Stimulated activated CD8-positive, alpha-beta memory T cell treated with anti-CD3 and anti-CD28 coated beads, Interleukin-15, amount 100 ng/mL, for 4 hours (primary cell): ENCODE measurements around the gene FOXN4.
"Not testable (repeated sequence)": the region's sequence is repeated elsewhere in the genome, so short reads cannot be mapped to it uniquely, and the experiment has no call there.

Experiments used
- DNase-seq, 2 donors: peaks; one replicate each; pipeline ENCODE4 v3.0.0-alpha.2; 2020; ENCODE audit warnings: low read depth in 2 of 2

FOXN4 gene, protein sequence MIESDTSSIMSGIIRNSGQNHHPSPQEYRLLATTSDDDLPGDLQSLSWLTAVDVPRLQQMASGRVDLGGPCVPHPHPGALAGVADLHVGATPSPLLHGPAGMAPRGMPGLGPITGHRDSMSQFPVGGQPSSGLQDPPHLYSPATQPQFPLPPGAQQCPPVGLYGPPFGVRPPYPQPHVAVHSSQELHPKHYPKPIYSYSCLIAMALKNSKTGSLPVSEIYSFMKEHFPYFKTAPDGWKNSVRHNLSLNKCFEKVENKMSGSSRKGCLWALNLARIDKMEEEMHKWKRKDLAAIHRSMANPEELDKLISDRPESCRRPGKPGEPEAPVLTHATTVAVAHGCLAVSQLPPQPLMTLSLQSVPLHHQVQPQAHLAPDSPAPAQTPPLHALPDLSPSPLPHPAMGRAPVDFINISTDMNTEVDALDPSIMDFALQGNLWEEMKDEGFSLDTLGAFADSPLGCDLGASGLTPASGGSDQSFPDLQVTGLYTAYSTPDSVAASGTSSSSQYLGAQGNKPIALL

DNA sequence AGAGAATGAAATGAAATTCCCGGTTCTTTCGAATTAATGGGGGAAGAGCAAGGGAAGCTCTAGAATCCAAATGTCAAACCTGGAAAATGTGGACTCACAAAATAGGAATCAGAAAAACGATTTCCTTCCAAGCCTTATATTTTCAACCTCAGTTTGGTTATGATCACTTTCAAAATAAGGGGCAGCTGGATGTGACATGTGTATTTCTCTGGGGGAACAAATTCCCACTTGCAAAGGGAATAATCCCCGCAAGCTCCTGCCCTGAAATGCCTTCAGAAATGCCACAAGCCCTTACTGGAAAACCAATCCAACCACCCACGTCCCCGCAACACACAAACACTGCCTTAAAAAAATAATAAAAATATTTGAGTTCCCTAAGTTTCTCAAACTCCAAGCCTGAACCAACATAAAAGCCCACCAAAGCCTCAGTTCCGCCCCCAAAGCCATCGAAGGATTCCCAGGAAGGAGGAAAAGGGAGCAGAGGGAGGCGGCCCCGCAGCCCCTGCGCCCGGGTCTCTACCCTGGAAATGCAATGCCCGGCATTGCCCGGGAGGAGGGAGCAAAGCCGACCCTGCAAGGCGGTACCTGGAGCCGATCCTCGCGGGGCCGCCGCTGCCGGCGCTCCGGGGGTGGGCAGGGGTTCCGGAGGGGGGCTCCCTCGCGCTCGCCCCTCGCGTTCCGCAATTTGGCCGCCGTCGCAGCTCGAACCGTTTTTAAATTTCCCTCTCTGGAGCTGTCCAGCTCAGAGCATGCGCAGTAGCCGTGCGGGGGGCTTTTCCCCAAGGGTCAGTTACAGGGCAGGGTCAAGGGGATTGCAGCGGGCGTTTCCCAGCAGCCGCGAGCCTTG is at the start of gene FOXN4:
Gene FOXN4, minus strand, starts transcription at position 751 of the 847 bp plus-strand sequence. CDS start 963 bp downstream, outside the sequence.
- DNase-seq, result no peak

DNA sequence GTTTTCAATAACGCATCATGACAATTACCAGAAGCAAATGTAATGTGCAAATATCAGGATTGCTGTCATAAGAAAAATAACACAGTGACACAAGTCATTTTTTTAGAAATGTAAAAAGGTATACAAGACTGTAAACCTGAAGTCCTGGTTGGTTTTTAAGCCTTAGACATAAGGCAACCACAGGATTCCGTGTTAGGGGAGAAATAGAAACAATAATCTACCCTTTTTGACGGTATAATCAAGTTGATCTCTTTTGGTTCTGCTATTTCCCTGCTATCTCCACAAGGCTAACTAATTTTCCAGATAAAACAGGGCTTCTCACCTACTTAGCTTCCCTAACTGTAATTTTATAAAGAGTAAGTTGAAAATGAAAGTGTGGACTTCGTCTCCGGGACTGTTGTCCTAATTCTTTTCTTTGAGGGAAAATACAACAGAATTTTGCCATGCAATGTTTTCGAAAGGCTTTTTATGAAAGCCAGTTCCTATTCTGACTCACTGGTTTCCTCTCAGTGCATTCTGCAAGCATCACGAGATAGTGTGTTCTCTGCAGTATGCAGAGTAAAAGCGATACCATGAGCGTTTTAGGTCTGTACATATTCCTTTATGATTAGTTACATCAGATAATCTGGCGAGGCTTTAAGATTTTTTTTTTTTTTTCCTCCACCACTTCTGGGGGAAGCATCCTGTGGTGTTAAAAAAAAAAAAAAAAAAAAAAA is 49.2 kb upstream of the FOXN4 start:
- DNase-seq, result no peak

DNA sequence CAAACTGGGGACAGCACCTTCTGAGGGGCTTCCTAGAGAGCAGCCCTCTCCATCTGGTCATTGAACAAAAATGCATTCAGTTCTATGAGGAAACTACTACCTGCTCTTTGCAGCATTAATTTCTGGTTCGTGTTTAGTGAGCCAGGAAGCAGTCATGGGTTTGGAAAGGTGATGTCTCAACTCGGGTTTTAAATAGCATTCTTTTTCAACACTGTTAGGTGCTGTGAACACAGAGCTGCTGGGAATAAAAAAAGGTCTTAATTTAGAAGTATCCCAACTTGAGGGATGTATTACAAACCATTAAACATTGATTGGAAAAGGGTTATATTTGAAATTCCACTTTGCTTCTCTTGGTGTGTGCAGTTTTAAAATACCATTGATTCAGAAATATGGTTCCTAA is 47.9 kb upstream of the FOXN4 start:
- DNase-seq, result no peak

DNA sequence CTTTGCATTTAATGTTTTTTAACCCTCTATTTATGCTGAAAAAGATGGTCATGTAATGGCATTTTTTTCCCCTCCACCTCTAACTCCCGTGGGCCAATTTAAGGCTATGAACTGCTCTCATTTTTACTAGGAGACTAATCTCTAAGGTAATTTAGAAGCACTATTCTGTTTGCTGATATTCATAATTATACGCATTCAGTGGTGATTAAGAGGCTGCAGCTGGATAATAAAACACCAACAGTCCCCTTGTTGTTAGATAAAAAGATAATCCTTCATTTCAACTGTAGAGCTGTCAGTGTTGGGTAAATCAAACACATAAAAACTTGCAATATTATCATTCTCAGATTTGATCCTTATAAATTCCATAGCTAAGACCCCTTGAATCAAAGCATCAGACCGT is 47.5 kb upstream of the FOXN4 start:
- no peak for DNase-seq

DNA sequence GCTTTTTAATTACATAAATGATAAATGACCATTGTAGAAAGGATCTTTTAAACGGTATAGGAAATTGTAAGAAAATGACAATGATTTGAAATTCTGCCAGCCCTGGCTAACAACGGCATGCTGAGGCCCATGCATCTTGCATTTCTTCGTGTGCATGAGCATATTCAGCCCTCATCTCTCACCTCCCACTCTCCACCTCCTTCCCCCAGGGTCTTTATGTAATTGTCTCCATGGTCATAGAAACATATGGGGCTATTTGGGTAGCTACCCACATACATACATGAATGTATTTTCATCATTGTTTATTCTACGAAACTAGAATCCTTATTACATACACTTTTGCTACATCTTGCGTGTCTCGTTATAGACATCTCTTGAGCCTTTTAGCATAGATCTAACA is 43.1 kb upstream of the FOXN4 start:
- DNase-seq, result no peak

DNA sequence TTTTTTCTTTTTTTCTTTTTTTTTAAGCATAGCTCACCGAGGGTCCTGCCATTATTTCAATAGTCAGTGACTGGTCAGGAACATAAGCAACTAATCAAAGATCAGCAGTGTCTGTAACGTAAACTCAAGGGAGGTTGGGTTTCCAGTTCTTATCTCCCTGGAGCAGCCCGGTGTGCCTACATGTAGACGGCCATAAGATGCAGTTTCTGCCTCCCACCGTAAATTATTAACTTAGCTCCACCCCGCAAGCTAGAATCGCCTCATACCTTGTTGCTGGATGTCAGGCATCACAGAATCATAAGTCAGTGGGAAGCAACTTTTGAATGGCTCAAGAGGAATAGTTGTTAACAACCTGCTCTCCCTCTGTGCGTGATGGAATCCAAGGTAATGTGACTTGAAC is 38.5 kb upstream of the FOXN4 start, which contains the start of gene MYO1H:
Gene MYO1H, plus strand, starts transcription at position 312 of the 400 bp plus-strand sequence. Its CDS starts 61 bp downstream, at position 373.
- no peak for DNase-seq

DNA sequence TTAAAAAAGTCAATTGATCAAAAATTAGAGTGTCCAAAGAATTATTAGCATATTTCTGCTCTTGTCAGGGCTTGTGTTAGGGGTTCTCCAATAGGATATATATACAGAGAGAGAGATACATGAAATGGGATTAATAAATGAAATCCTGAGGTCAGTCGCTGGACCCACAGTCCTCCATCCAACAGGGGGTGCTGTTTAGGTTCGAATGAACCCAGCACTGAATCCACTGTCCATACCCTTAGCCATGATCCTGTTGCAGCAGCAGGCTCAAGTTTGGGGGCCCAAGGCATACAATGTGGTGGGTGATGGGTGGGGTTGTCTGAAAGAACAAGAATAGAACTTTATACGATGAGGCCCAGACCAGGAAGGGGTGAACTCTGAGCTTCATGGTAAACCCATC is 37.8 kb upstream of the FOXN4 start:
- DNase-seq, result no peak

DNA sequence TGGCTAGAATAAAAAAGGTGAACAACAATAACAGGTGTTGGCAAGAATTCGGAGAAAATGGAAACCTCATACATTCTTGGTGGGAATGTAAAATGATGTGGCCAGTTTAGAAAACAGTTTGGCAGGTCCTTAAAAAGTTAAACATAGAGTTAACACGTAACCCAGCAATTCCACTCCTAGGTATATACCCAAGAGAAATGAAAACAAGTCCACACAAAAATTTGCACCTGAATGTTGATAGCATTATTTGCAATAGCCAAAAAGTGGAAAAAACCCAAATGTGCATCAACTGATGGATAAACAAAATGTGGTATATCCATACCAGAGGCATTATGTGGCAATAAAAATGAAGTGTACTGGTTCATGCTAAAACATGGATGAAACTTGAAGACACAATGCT is 36.3 kb upstream of the FOXN4 start:
- DNase-seq, result no peak

DNA sequence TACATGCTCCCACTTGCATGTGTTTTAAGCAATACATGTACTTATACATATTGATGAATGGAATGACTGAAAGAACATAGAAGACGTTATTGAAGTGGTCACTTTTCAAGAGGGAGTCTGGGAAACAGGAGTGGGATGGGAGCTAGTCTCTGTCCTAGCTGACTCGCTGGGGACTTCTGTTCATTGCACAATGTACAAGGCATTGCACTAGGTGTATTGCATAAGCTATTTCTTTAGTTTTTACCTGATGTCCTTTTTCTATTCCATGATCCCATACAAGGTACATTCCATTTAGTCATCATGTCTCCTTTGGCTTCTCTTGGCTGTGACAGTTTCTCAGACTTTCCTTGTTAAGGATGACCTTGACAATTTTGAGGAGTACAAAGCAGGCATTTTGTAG is 34.6 kb upstream of the FOXN4 start:
- DNase-seq, result no peak

DNA sequence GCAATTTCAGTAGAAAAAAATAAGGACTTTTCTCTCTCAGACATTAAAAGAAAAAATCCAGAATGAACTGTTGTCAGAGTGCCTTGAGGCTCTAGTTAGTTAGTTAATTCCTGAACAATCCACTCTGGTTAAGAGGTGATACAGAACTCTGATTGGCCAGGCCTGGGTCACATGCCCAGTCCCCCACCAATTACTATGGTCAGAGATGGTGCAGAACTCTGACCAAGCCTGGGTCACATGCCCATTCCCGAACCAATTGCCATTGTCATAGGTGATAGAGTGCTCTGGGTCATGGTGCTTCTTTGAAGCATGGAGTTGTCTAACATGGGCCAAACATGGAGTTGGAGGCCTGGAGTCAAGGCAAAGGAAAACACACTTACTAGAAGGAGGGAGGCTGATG is 27.5 kb upstream of the FOXN4 start:
- no peak for DNase-seq

DNA sequence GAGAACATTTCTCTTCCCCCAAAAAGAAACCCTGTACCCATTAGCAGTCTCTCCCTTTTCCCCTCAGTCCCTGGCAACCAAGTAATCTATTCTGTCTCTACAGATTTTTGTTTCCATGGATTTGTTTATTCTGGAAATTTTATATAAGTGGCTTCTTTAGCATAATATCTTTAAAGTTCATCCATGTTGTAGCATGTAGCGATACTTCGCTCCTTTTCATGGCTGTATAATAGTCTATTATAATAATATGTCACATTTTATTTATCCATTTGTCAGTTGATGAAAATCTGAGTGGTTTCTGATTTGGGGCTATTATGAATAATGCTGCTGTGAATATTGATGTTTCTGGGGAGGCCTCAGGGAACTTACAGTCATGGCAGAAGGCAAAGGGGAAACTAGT is 25.8 kb upstream of the FOXN4 start:
- no peak for DNase-seq

DNA sequence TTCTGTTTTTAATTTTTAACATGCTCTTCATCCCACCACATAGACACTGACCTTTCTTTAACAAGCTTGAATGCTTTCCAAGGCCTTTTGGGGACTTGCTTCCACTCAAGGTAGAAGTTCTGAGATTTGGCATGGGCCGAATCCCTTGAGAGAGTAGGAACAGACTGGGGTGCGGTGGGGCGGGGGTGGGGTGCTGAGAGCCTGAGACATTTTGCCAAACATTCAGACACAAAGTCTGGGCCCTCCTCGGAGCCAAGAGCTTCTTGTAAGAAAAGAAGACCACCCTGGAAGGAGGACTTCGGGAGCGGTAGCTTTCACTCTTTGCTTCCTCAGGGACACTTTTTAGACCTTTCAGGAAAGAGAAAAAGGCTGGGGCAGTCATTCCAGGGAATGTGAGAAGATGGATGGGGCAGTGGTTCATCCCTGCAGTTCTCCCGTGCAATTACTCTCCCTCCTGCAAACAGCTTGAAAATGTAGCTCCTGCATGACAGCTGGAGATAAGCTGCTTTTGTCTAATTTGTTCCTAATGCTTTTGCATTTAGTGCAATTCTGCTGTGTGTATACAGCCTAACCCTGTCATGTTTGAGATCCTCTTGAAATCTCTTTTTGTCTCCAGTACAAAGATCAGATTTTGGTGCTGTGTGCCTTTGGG is 22.3 kb upstream of the FOXN4 start:
- no peak for DNase-seq

DNA sequence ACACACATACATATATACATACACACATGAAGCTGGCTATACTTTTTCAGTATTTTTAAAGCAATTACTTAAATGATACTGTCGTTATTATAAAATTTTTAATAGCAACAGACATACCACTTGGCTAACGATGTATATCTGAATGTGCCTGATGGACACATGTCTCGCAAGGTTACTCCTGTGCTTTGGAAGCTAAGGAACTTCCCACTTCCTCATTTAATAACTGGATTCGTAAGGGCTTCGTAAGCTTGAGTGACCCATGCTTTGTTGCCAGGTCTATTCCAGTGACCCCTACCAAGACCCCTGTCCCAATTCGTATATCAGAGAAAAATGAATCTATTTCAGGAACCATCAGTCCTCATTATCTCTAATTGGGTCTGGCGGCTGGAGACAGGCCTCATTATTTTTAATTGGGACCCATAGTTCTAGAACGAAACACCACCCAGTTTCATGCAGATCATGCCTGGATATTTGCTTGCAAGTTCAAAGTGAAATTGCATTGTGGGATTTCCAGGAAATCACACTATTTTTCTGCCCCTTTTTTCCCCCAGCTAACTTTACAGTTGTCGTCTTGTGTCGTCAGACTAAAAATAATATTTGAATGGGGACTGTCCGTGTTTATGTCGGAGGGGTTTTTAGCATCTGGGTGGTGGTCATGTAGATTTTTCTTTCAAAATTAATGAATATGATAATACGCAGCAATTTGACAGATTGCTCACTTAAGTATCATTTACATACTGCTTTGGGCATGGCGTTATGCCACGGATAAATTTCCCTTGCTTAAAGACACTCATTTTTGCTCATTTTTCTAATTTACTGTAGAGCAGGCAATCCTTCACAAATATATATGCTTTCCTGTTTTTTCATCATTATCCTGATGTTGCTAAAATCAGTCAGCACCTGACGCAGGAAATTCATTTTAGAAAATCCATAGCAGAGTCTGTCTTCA is 21.5 kb upstream of the FOXN4 start:
- no peak for DNase-seq

DNA sequence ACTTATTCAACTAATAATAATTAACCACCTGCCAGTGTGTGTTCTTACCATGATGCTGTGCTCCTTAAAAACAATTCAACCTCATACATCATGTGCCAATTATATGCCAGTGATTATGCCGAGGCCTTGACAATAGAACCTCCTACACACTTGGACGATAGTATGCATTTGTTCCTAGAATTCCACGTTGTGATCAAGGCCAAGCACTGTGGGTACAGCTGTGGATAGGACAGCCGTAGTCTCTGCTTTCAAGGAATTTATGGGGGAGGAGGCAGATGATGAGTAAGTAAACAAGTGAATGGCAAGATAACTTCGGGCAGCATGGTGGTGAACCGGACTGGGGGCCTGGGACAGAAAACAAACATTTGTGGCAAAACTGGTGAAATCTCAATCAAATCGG is 20.6 kb upstream of the FOXN4 start:
- no peak for DNase-seq

DNA sequence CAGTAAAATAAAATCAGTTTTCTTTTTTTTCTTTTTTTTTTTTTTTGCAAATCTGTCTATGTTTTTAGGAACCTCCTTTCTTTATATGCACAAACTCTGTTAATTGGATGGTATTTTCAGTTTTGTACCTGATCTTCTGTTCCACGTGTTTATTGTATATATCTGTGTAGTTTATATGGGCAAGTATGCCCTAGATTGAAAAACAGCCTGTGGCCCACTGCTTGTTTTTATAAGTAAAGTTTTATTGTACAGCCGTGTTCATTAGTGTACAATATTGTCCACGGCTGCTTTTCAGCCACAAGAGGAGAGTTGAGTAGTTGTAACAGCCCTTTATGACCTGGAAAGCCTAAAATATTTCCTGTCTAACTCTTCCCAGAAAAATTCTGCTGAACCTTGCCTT is 19.9 kb upstream of the FOXN4 start:
- DNase-seq, result no peak

DNA sequence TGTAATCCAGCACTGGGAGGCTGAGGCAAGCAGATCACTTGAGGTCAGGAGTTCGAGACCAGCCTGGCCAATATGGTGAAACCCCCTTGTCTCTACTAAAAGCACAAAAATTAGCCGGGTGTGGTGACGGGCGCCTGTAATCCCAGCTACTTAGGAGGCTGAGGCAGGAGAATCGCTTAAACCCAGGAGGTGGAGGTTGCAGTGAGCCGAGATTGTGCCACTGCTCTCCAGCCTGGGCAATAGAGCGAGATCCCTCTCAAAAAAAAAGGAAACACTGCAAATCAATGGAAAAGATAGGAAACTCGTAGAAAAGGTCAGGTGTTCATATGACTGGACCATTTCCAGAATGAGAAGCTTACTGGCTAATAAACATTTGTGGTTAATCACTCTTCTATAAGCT is 12.2 kb upstream of the FOXN4 start:
- not testable (repeated sequence) for DNase-seq

DNA sequence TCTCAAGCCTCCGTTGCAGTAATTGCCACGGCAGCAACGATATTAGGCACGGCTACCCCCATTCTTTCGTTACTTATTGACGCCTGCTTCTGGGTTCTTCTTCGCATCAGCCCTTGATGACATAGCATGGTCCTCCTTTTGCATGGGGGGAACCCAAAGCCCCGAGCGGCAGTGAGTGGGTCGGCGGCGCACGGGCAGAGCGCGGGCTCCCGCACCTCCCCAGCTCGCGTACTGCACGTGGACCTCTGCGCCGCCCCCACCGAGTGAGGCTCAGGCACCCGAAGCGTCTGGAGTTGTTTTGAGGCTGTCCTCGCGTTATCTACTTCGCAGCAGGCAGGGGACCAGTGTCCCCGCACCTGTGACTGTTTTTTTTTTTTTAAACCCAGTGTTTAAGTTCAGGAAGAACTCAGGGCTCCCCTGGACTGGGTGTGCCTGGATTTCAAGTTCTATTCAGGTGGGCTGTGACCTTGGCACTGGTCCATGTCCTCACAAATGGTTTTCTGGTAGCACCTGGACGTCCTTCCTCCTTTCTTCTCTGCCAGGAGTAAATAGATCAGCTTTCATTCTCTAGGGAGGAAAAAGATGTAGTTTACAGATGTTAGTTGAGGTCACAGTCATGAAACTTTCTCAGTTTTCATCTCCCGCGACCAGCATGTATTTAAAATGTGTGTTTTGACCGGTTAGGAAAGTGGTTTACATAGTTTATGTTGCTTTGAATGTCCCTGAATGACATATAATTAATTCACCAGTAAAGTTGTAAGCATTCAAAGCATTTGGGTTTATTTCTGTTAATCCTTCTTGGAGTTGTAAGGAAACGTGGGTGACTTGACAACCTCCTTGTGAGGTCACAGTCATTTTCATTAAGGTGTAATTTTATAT is 1.4 kb upstream of the FOXN4 start:
- no peak for DNase-seq

DNA sequence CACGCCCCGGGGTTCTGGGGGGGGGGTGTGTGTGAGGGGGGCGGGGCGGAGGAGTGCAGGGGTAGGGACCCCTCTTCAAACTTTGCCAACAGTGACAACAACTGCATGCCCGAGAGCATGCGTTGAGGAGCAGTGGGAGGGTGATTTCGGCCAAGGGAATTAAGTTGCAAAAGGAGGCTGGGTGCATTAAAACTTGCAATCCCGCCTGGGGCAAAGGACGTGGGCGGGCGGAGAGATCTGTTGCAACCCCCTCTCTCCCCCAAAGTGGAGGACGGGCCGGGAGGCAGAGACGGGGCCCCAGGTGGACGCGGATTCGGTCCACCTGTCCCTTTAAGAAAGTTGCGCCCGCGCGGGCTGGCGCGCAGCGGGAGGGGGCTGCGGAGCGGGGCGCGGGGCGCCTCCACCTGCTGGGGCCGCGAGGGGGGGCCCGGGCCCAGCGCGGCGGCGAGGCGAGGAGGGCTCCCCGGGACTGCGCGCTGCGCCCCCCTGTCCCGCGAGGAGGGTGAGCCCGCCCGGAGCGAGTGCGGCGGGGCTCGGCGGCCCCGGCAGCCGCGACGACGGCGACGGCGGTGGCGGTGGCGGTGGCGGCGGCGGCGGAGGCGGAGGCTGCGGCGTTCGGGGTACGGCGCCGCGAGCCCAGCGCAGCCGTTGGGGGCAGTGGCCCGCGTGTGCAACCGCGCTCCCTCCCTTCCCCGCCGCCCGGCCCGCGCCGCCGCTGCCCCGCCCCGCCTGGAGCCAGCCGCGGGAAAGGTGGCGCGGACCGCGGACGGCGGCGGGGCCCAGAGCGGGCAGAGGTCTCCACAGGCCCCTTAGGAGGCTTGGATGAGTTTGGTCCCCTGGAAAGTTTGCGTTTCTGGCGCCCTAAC is 530 bp upstream of the FOXN4 start:
- no peak for DNase-seq
